BE2C (cell line): Measurements from ENCODE around the gene SLC12A4.

Experiments used
- DNase-seq: peaks from one replicate; pipeline ENCODE4 v3.0.0-alpha.2; 2020
- H3K27me3 ChIP-seq: fragments of 250-450 bp; sonication (Bioruptor Pico); 2 replicates; pipeline ENCODE4 v1.5.1; 2020; ENCODE audit warnings: mild to moderate bottlenecking
- H3K36me3 ChIP-seq: fragments of 250-450 bp; sonication (Bioruptor Pico); 2 replicates; pipeline ENCODE4 v1.5.1; 2020; ENCODE audit warnings: mild to moderate bottlenecking
- H3K4me1 ChIP-seq: fragments of 250-450 bp; sonication (Bioruptor Pico); 2 replicates; pipeline ENCODE4 v1.5.1; 2020
- H3K4me3 ChIP-seq: 2 replicates; pipeline ENCODE4 v1.5.1; 2011; ENCODE audit warnings: low read depth, low read length
- H3K9me3 ChIP-seq: fragments of 250-450 bp; sonication (Bioruptor Pico); 2 replicates; pipeline ENCODE4 v1.5.1; 2020
- TF ChIP-seq, protein P1 (sequence below): IDR thresholded peaks from 2 replicates; pipeline ENCODE4 v1.5.1; 2012; ENCODE audit warnings: mild to moderate bottlenecking, low read depth, low read length

SLC12A4 gene

DNA sequence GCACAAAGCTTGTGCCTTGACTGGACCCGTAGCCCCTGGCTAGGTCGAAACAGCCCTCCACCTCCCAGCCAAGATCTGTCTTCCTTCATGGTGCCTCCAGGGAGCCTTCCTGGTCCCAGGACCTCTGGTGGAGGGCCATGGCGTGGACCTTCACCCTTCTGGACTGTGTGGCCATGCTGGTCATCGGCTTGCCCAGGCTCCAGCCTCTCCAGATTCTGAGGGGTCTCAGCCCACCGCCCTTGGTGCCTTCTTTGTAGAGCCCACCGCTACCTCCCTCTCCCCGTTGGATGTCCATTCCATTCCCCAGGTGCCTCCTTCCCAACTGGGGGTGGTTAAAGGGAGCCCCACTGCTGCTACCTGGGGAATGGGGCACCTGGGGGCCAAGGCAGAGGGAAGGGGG is 40.3 kb downstream of the SLC12A4 start:
- Histone ChIP-seq H3K4me3 (no peak overlapping the region), H3K36me3 (peaks cover 5% of the 10 kb centered on the region; the same call in 1 of the 2 replicates)
- TF ChIP-seq, protein P1, sequence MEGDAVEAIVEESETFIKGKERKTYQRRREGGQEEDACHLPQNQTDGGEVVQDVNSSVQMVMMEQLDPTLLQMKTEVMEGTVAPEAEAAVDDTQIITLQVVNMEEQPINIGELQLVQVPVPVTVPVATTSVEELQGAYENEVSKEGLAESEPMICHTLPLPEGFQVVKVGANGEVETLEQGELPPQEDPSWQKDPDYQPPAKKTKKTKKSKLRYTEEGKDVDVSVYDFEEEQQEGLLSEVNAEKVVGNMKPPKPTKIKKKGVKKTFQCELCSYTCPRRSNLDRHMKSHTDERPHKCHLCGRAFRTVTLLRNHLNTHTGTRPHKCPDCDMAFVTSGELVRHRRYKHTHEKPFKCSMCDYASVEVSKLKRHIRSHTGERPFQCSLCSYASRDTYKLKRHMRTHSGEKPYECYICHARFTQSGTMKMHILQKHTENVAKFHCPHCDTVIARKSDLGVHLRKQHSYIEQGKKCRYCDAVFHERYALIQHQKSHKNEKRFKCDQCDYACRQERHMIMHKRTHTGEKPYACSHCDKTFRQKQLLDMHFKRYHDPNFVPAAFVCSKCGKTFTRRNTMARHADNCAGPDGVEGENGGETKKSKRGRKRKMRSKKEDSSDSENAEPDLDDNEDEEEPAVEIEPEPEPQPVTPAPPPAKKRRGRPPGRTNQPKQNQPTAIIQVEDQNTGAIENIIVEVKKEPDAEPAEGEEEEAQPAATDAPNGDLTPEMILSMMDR: no peak

DNA sequence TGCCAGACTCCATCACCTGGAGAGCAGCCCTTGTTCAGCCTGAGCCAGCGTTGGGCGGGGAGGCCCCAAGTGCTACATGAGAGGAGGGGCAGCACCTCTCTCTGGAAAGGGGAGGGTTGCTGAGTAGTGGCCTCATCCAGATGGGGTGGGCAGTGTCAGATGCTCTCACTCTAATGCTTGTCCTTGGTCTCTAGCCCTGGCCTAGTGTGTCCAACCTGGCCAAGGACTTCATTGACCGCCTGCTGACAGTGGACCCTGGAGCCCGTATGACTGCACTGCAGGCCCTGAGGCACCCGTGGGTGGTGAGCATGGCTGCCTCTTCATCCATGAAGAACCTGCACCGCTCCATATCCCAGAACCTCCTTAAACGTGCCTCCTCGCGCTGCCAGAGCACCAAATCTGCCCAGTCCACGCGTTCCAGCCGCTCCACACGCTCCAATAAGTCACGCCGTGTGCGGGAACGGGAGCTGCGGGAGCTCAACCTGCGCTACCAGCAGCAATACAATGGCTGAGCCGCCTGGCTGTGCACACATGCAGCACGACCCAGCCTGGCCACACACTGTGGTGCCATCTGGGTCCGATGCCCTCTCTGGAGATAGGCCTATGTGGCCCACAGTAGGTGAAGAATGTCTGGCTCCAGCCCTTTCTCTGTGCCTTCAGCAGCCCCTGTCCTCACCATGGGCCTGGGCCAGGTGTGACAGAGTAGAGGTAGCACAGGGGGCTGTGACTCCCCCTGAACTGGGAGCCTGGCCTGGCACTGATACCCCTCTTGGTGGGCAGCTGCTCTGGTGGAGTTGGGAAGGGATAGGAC is 41.1 kb downstream of the SLC12A4 start:
- no peak for DNase-seq
- H3K36me3 ChIP-seq: peaks cover 5% of the 10 kb centered on the region; the same call in 1 of the 2 replicates
- H3K9me3 ChIP-seq: no peaks in the 10 kb centered on the region
- H3K4me3 ChIP-seq: no peak overlapping the region
- TF ChIP-seq, protein P1: no peak
- no peaks in the 10 kb centered on the region for H3K27me3 ChIP-seq
- peaks cover 19% of the 10 kb centered on the region for H3K4me1 ChIP-seq

More for the DNA sequence above, 40.3 kb downstream of the SLC12A4 start:
- Histone ChIP-seq H3K27me3 (no peaks in the 10 kb centered on the region), H3K4me1 (peaks cover 19% of the 10 kb centered on the region), H3K9me3 (no peaks in the 10 kb centered on the region)
- peak; percentile 6 for DNase-seq

DNA sequence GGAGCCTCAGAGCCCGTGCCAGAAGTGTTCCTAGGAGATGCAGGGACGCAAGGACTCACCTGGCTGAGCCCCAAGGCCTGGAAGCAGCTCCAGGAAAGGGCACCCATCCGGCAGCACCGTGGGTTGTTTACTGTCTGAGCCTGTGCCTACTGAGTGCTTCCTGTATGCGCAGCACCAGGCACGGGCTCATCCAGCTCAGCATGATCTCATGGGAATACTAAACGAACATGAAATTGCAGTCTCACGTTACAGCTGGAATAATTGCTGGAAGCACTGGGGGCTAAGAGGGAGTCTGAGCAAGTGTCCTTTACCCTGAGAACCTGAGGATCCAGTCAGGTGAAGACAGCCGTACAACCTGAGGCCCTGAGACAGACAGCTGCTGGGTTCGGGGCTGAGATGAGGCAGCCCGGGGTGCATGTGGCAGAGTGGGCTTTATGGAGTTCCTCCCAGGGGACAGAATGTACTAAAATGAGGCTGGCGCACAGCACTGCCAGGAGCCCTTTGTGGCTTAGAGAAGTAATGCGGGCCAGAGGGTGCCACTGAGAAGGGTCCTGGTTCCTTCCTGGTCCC is 42.2 kb downstream of the SLC12A4 start:
- TF ChIP-seq, protein P1: peak; percentile 22
- Histone ChIP-seq H3K27me3 (no peaks in the 10 kb centered on the region), H3K4me1 (peaks cover 19% of the 10 kb centered on the region), H3K36me3 (peaks cover 5% of the 10 kb centered on the region; the same call in 1 of the 2 replicates), H3K9me3 (no peaks in the 10 kb centered on the region), H3K4me3 (peak overlapping the region; percentile 18)
- DNase-seq: peak; percentile 67

DNA sequence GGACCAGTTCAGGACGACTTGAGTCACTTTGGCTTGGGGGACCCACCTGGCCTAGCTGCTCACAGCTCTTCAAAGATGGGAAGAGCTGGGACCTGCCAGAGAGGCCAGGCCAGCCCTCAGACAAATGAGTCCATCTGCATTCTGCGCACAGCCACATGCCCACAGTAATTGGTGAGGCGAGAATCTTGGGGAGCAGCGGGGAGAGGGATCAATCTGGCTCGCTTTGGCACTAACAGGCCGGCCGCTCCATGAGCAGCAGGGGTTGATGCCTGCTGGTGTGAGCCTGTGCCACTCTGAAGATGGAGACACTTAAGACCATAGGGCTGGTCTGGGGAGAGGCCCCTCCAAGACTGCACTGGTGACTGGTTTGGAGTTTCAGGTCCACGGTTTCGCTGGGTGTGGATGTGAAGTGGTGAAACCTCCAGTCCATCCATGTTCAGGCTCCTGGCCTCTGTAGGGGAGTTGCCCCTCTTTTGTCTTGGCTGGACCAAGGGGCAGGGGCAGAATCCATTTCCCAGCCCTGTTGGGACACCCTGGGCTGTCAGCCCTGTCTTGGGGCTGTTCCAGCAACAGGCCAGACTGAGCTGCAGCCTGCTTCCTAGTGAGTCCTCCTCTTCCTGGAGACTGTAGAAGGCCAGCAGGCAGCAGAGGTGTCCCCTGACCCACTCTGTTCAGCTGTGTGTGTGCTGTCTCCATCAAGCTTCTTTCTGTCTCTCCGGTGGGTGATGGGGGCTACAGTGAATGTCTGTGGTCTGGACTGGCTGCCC is 44.1 kb downstream of the SLC12A4 start:
- Histone ChIP-seq H3K9me3 (no peaks in the 10 kb centered on the region), H3K4me3 (no peak overlapping the region), H3K4me1 (peaks cover 19% of the 10 kb centered on the region), H3K36me3 (peaks cover 5% of the 10 kb centered on the region; the same call in 1 of the 2 replicates), H3K27me3 (no peaks in the 10 kb centered on the region)
- DNase-seq: no peak
- TF ChIP-seq, protein P1: no peak

DNA sequence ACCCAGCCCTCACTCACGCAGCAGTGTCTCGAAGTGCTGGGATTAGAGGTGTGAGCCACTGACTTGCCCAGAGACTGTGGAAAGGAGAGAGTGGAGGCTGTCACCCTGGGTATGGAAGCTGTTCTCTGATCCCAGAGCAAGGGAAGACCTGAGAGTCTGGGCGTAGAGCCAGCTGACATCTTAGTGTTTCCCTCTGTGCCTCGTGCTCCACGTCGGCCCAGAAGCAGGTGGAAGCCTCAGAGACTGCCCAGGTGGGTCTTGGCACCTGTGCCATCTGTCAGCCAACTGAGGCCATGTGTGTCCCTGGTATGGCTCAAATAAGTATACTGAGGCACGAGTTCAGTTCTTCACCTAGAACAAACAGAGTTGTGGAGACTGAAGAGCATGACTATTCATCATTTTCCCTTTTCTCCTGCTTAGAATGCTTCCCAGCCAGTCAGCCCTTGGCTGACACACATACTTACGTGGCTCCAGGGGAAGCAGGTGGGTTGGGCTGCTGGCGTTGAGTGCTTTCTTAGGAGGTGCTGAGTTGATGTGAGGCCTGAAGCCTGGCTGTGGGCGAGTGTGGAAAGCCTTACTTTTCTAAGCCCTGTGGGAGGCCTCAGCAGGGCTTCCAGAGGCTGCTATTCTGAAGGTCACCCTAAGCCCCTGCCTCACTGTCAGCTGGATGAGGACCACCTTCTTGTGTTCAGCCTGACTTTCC is 44.9 kb downstream of the SLC12A4 start:
- TF ChIP-seq, protein P1: no peak
- Histone ChIP-seq H3K27me3 (no peaks in the 10 kb centered on the region), H3K9me3 (no peaks in the 10 kb centered on the region), H3K4me1 (peaks cover 19% of the 10 kb centered on the region), H3K4me3 (no peak overlapping the region), H3K36me3 (peaks cover 5% of the 10 kb centered on the region; the same call in 1 of the 2 replicates)
- peak; percentile 7 for DNase-seq
